Gastroesophageal sphincter (tissue), 3 donors: ENCODE measurements around the gene CFAP45.
A peak's percentile ranks its signal among the peaks of the same experiment; 100 is the strongest.

Experiments used
- EP300 ChIP-seq: sonication (generic); formaldehyde crosslinking; IDR thresholded peaks from one replicate; pipeline ENCODE4 v1.6.1; 2017; ENCODE audit warnings: antibody characterized with exemption, mild to moderate bottlenecking
- POLR2A ChIP-seq, 2 donors: fragments of 450-650 bp; IDR thresholded peaks; one replicate each; pipeline ENCODE4 v1.6.1; 2017; ENCODE audit warnings: antibody characterized with exemption in 2 of 2, mild to moderate bottlenecking in 2 of 2, moderate library complexity in 1 of 2
- POLR2AphosphoS5 ChIP-seq: sonication (generic); formaldehyde crosslinking; IDR thresholded peaks from one replicate; pipeline ENCODE4 v1.6.1; 2017; ENCODE audit warnings: antibody characterized with exemption
- TF ChIP-seq, protein P1 (sequence below), 4 experiments: fragments of 200-600 bp in 2 of 4; fragments of 450-650 bp in 2 of 4; sonication (generic) in 1 of 4; IDR thresholded peaks; one replicate each; pipeline ENCODE4 v1.5.1; 2017 to 2019; ENCODE audit warnings: antibody characterized with exemption in 4 of 4, mild to moderate bottlenecking in 2 of 4, moderate library complexity in 2 of 4

- no peak for TF ChIP-seq POLR2AphosphoS5
- TF ChIP-seq EP300, result no peak
- TF ChIP-seq, protein P1, sequence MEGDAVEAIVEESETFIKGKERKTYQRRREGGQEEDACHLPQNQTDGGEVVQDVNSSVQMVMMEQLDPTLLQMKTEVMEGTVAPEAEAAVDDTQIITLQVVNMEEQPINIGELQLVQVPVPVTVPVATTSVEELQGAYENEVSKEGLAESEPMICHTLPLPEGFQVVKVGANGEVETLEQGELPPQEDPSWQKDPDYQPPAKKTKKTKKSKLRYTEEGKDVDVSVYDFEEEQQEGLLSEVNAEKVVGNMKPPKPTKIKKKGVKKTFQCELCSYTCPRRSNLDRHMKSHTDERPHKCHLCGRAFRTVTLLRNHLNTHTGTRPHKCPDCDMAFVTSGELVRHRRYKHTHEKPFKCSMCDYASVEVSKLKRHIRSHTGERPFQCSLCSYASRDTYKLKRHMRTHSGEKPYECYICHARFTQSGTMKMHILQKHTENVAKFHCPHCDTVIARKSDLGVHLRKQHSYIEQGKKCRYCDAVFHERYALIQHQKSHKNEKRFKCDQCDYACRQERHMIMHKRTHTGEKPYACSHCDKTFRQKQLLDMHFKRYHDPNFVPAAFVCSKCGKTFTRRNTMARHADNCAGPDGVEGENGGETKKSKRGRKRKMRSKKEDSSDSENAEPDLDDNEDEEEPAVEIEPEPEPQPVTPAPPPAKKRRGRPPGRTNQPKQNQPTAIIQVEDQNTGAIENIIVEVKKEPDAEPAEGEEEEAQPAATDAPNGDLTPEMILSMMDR (IDR thresholded peaks at IDR 0.05), result peak in 1 of 4 experiments; percentile 20
- TF ChIP-seq POLR2A (IDR thresholded peaks at IDR 0.05), result no peak
Observed at GRCh38 chr1:159835862-159836525, 64.0 kb downstream of the CFAP45 start.
